ENCODE data around the gene SETD1B. TPM values are rescaled to one million over a fixed set of nuclear protein-coding genes. Genes with fewer than 3 reads are reported as not detected.
"Not testable (repeated sequence)": the region's sequence is repeated elsewhere in the genome, so short reads cannot be mapped to it uniquely, and the experiment has no call there.

SETD1B gene
- total and polyA plus RNA-seq, 2 donors = 3.0 to 11.8 TPM

DNA sequence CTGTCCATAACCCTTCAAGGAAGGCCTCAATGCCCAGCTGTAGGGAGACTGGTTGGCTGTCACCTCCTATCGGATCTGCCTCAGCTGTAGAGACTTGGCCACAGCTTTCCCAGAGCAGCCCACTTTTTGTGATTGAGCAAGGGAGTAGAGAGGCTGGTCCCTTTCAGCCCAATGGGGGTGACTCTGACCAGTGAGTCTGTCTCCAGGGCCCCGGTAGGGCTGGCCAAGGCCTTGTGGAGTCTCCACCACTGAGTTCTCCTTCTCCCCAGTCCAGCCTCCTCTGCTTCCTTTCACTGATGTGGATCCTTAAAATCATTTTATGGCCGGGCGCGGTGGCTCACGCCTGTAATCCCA is 69.4 kb downstream of the SETD1B start:
- Histone ChIP-seq H3K27ac (ENCODE audit: low read depth in 1 of 2, low read length in 1 of 2) (no peak overlapping the region), H3K4me3 (ENCODE audit: low read length in 2 of 2) (no peak overlapping the region), H3K9me3 (ENCODE audit: control insufficient read depth in 2 of 2, insufficient read depth in 1 of 2, low read length in 1 of 2) (no peaks in the 10 kb centered on the region), H3K4me1 (ENCODE audit: control insufficient read depth in 2 of 2, insufficient read depth in 2 of 2, low read length in 2 of 2) (no peaks in the 10 kb centered on the region), H3K36me3 (ENCODE audit: control insufficient read depth in 2 of 2, insufficient read depth in 2 of 2, low read length in 1 of 2) (no peaks in the 10 kb centered on the region), H3K27me3 (ENCODE audit: control insufficient read depth in 2 of 2, insufficient read depth in 1 of 2, low read length in 1 of 2) (no peaks in the 10 kb centered on the region)
- no peak for DNase-seq (ENCODE audit: low read depth in 6 of 9, low spot score in 9 of 9)
- over 99% methylated on average over 6 of the region's 6 CpGs for whole genome bisulfite sequencing

DNA sequence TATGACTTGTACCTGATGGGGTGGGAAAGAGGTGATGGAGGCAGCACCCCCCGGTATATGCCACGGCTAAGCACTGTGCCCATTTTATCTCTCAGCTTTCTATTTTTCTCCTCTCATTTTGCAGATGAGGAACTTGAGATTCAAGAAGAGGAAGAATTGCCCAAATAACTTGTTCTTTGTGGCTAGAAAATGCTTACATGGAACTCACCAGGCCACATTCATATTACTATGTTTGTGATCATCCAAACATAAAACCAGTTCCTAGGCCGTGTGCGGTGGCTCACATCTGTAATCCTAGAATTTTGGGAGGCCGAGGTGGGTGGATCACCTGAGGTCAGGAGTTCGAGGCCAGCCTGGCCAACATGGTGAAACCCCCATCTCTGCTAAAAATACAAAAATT is 70.3 kb downstream of the SETD1B start:
- H3K27ac ChIP-seq (ENCODE audit: low read depth in 1 of 2, low read length in 1 of 2) = no peak overlapping the region
- H3K9me3 ChIP-seq (ENCODE audit: control insufficient read depth in 2 of 2, insufficient read depth in 1 of 2, low read length in 1 of 2) = no peaks in the 10 kb centered on the region
- no peaks in the 10 kb centered on the region for H3K36me3 ChIP-seq (ENCODE audit: control insufficient read depth in 2 of 2, insufficient read depth in 2 of 2, low read length in 1 of 2)
- WGBS = 93% methylated on average over 6 of the region's 6 CpGs
- H3K4me3 ChIP-seq (ENCODE audit: low read length in 2 of 2) = no peak overlapping the region
- no peaks in the 10 kb centered on the region for H3K27me3 ChIP-seq (ENCODE audit: control insufficient read depth in 2 of 2, insufficient read depth in 1 of 2, low read length in 1 of 2)
- H3K4me1 ChIP-seq (ENCODE audit: control insufficient read depth in 2 of 2, insufficient read depth in 2 of 2, low read length in 2 of 2) = no peaks in the 10 kb centered on the region
- DNase-seq (ENCODE audit: low read depth in 6 of 9, low spot score in 9 of 9) = no peak

DNA sequence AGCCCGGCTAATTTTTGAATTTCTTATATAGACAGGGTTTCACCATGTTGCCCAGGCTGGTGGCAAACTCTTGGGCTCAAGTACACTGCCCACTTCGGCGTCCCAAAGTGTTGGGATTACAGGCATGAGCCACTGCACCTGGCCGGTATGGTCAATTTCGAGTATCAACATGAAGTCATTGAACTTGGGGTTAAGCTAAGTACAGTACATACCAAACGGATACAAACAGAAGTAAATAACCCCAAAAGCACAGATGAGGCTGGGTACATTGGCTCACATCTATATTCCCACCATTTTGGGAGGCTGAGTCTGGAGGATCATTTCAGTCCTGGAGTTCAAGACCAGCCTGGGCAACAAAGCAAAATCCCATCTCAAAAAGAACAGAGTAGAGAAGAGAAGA is 71.8 kb downstream of the SETD1B start:
- H3K36me3 ChIP-seq (ENCODE audit: control insufficient read depth in 2 of 2, insufficient read depth in 2 of 2, low read length in 1 of 2) = no peaks in the 10 kb centered on the region
- H3K27ac ChIP-seq (ENCODE audit: low read depth in 1 of 2, low read length in 1 of 2) = no peak overlapping the region
- H3K9me3 ChIP-seq (ENCODE audit: control insufficient read depth in 2 of 2, insufficient read depth in 1 of 2, low read length in 1 of 2) = no peaks in the 10 kb centered on the region
- no peaks in the 10 kb centered on the region for H3K27me3 ChIP-seq (ENCODE audit: control insufficient read depth in 2 of 2, insufficient read depth in 1 of 2, low read length in 1 of 2)
- no peak for DNase-seq (ENCODE audit: low read depth in 6 of 9, low spot score in 9 of 9)
- WGBS = 97% methylated on average over 6 of the region's 6 CpGs
- no peak overlapping the region for H3K4me3 ChIP-seq (ENCODE audit: low read length in 2 of 2)
- H3K4me1 ChIP-seq (ENCODE audit: control insufficient read depth in 2 of 2, insufficient read depth in 2 of 2, low read length in 2 of 2) = no peaks in the 10 kb centered on the region

DNA sequence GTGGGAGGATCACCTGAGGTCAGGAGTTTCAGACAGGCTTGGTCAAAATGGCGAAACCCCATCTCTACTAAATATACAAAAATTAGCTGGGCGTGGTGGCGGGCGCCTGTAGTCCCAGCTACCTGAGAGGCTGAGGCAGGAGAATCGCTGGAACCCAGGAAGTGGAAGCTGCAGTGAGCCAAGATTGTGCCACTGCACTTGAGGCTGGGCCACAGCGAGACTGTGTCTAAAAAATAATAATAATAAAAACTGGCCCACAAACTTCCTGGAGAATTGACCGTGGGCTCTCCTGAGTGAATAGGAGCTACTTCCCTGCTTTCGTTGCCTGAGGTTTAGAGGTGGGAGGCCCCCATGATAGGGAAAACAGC is 72.3 kb downstream of the SETD1B start:
- not testable (repeated sequence) for H3K4me1 ChIP-seq (ENCODE audit: control insufficient read depth in 2 of 2, insufficient read depth in 2 of 2, low read length in 2 of 2); DNase-seq (ENCODE audit: low read depth in 6 of 9, low spot score in 9 of 9); H3K27me3 ChIP-seq (ENCODE audit: control insufficient read depth in 2 of 2, insufficient read depth in 1 of 2, low read length in 1 of 2); H3K9me3 ChIP-seq (ENCODE audit: control insufficient read depth in 2 of 2, insufficient read depth in 1 of 2, low read length in 1 of 2); H3K36me3 ChIP-seq (ENCODE audit: control insufficient read depth in 2 of 2, insufficient read depth in 2 of 2, low read length in 1 of 2); H3K27ac ChIP-seq (ENCODE audit: low read depth in 1 of 2, low read length in 1 of 2); H3K4me3 ChIP-seq (ENCODE audit: low read length in 2 of 2)
- WGBS = 97% methylated on average over 8 of the region's 8 CpGs

Other genes with a start within 250 kb of the SETD1B start
- 26.4 TPM for gene KDM2B, start 223.0 kb upstream of the SETD1B start, total RNA-seq
- 25.9 TPM for gene KDM2B, start 223.0 kb upstream of the SETD1B start, polyA plus RNA-seq
- gene ORAI1, start 177.5 kb upstream of the SETD1B start, total RNA-seq = 6.4 TPM
- 12.8 TPM for gene ORAI1, start 177.5 kb upstream of the SETD1B start, polyA plus RNA-seq
- gene MORN3, start 134.4 kb upstream of the SETD1B start, total RNA-seq = 3.1 TPM
- gene MORN3, start 134.4 kb upstream of the SETD1B start, polyA plus RNA-seq = 4.9 TPM
- 2.4 TPM for gene TMEM120B, start 91.3 kb upstream of the SETD1B start, total RNA-seq
- gene TMEM120B, start 91.3 kb upstream of the SETD1B start, polyA plus RNA-seq = 7.7 TPM
- gene RHOF, start 10.3 kb upstream of the SETD1B start, total RNA-seq = 33.3 TPM
- gene RHOF, start 10.3 kb upstream of the SETD1B start, polyA plus RNA-seq = 12.9 TPM
- gene HPD, start 54.9 kb downstream of the SETD1B start, total RNA-seq = 0.19 TPM
- gene HPD, start 54.9 kb downstream of the SETD1B start, polyA plus RNA-seq = 0.87 TPM
- gene PSMD9, start 84.8 kb downstream of the SETD1B start, total RNA-seq = 70.7 TPM
- gene PSMD9, start 84.8 kb downstream of the SETD1B start, polyA plus RNA-seq = 51.6 TPM
- gene CFAP251, start 114.6 kb downstream of the SETD1B start, total RNA-seq = 1.2 TPM
- 2.0 TPM for gene CFAP251, start 114.6 kb downstream of the SETD1B start, polyA plus RNA-seq
- gene BCL7A, start 217.9 kb downstream of the SETD1B start, total RNA-seq = 24.3 TPM
- 5.5 TPM for gene BCL7A, start 217.9 kb downstream of the SETD1B start, polyA plus RNA-seq